ENCODE measurements around the gene PACRG. TPM values are rescaled to one million over a fixed set of nuclear protein-coding genes. Genes with fewer than 3 reads are reported as not detected.

The PACRG gene
- total and polyA plus RNA-seq, 2 of the 4 experiments (the other 2 are of a cell fraction), result not detected

GRCh38 chr6:162868397-162868796 is 140.6 kb downstream of the PACRG start:
- Histone ChIP-seq H3K18ac (ENCODE audit: low read depth, low read length) (no peak overlapping the region), H4K8ac (ENCODE audit: low read depth in 2 of 2, low read length in 2 of 2) (no peak overlapping the region), H3K9ac (ENCODE audit: low read depth, low read length) (no peak overlapping the region), H3K4ac (ENCODE audit: low read depth, low read length) (no peak overlapping the region), H3K9me1 (ENCODE audit: insufficient read depth, low read length) (no peaks in the 10 kb centered on the region), H2BK20ac (ENCODE audit: low read depth, low read length) (no peak overlapping the region), H3K4me1 (ENCODE audit: control insufficient read depth, insufficient read depth, low read length) (no peaks in the 10 kb centered on the region), H3K79me1 (ENCODE audit: low read depth in 1 of 2, low read length in 2 of 2) (no peaks in the 10 kb centered on the region), H4K20me1 (ENCODE audit: insufficient read depth, low read length) (no peaks in the 10 kb centered on the region), H3K36me3 (ENCODE audit: control insufficient read depth, insufficient read depth, low read length) (no peaks in the 10 kb centered on the region), H3K23ac (ENCODE audit: low read depth, low read length) (no peak overlapping the region), H2BK120ac (ENCODE audit: low read depth, low read length) (no peak overlapping the region), H2AK9ac (replicated peaks; ENCODE audit: low read depth, low read length, poor library complexity) (no peak overlapping the region), H4K91ac (ENCODE audit: insufficient read depth, low read depth, low read length) (no peak overlapping the region), H3K56ac (ENCODE audit: extremely low read depth, insufficient read depth, low read length) (no peak overlapping the region), H3K9me3 (ENCODE audit: control insufficient read depth, insufficient read depth, low read length) (no peaks in the 10 kb centered on the region), H2AK5ac (ENCODE audit: low read depth, low read length) (no peak overlapping the region), H4K5ac (ENCODE audit: low read depth, low read length) (no peak overlapping the region), H2BK15ac (ENCODE audit: low read depth, low read length) (no peak overlapping the region), H3K14ac (replicated peaks; ENCODE audit: low read depth, low read length) (no peak overlapping the region), H3K4me2 (ENCODE audit: low read depth, low read length) (no peak overlapping the region), H3K27me3 (ENCODE audit: control insufficient read depth, insufficient read depth, low read length) (no peaks in the 10 kb centered on the region), H2BK5ac (ENCODE audit: low read depth, low read length, poor library complexity, severe bottlenecking) (no peak overlapping the region), H3K27ac (ENCODE audit: insufficient read depth, low read length) (no peak overlapping the region), H3K4me3 (ENCODE audit: insufficient read depth, low read depth, low read length) (no peak overlapping the region), H2AFZ (replicated peaks; ENCODE audit: low read length, poor library complexity) (no peak overlapping the region)
- TF ChIP-seq MXI1 (IDR thresholded peaks at IDR 0.05; ENCODE audit: borderline replicate concordance, low read depth, low read length), result no peak
- TF ChIP-seq MAZ (IDR thresholded peaks at IDR 0.05; ENCODE audit: borderline replicate concordance, low read depth, low read length), result no peak
- TF ChIP-seq ELK1 (IDR thresholded peaks at IDR 0.05; ENCODE audit: borderline replicate concordance, low read depth, low read length), result no peak
- TF ChIP-seq SMC3 (IDR thresholded peaks at IDR 0.05; ENCODE audit: low read depth, low read length), result no peak
- TF ChIP-seq FOS (IDR thresholded peaks at IDR 0.05; ENCODE audit: low read depth, low read length), result no peak
- TF ChIP-seq MAFK (IDR thresholded peaks at IDR 0.05; ENCODE audit: low read depth, low read length), result no peak
- no peak for TF ChIP-seq BHLHE40 (IDR thresholded peaks at IDR 0.05; ENCODE audit: low read depth, low read length)
- TF ChIP-seq USF2 (IDR thresholded peaks at IDR 0.05; ENCODE audit: low read depth, low read length), result no peak
- TF ChIP-seq RAD21 (IDR thresholded peaks at IDR 0.05; ENCODE audit: low read length), result no peak
- no peak for TF ChIP-seq POLR2A (IDR thresholded peaks at IDR 0.05; ENCODE audit: low read depth, low read length)
- TF ChIP-seq CEBPB (IDR thresholded peaks at IDR 0.05; ENCODE audit: low read depth, low read length), result no peak
- no peak for TF ChIP-seq NFE2L2 (IDR thresholded peaks at IDR 0.05; ENCODE audit: low read depth, low read length)
- TF ChIP-seq CTCF (conservative IDR thresholded peaks at IDR 0.05; ENCODE audit: low read depth, low read length), result no peak
- no peak for DNase-seq
- ChIA-PET POLR2A (ENCODE audit: unreplicated experiment) (no interaction called here), CTCF (no interaction called here)
- in situ Hi-C loops (cut with MboI; ENCODE audit: low sequenced_read_pairs) (no loop called here), dilution Hi-C loops (cut with HindIII; ENCODE audit: low sequenced_read_pairs, unreplicated experiment) (no loop called here), intact Hi-C loops (cut with micrococcal nuclease) (no loop called here)
- BruUV-seq (replicated peaks), result no TSS peak
- no peak for ATAC-seq (ENCODE audit: low read depth)
- no CpG with 5 or more reads among the region's 18 CpGs for WGBS, 2 experiments (ENCODE audit: extremely low coverage in 2 of 2, insufficient read length in 1 of 2)
